Neural cell (in vitro differentiated cells): ENCODE results near the gene NT5E. TPM values are rescaled to one million over a fixed set of nuclear protein-coding genes. Genes with fewer than 3 reads are reported as not detected.

ENCODE experiments used
- H2AFZ ChIP-seq: fragments of 200-600, 300-800 bp; sonication (generic), shearing (Covaris generic); 2 replicates; pipeline ENCODE4 v1.6.0; 2014; ENCODE audit warnings: low read depth, mild to moderate bottlenecking, antibody characterized with exemption, low read length, moderate library complexity
- H3F3A ChIP-seq: fragments of 200-600 bp; shearing (Covaris generic); 2 replicates; pipeline ENCODE4 v1.6.1; 2016; ENCODE audit warnings: mild to moderate bottlenecking, moderate library complexity, mixed read lengths, antibody characterized with exemption, low read length; ENCODE audit not compliant: insufficient read depth, poor library complexity, severe bottlenecking
- H3K27ac ChIP-seq: fragments of 200-600, 300-800 bp; sonication (generic), shearing (Covaris generic); 2 replicates; pipeline ENCODE4 v1.5.1; 2014; ENCODE audit warnings: mild to moderate bottlenecking, low read length, moderate library complexity
- H3K27me3 ChIP-seq: fragments of 300-800, 200-600 bp; sonication (generic), shearing (Covaris generic); 2 replicates; pipeline ENCODE4 v1.6.0; 2014; ENCODE audit warnings: mild to moderate bottlenecking, low read depth, low read length, moderate library complexity; ENCODE audit not compliant: insufficient read depth
- H3K36me3 ChIP-seq: fragments of 300-800, 200-600 bp; sonication (generic), shearing (Covaris generic); 2 replicates; pipeline ENCODE4 v1.5.1; 2014; ENCODE audit warnings: mild to moderate bottlenecking, antibody characterized with exemption, low read length, moderate library complexity; ENCODE audit not compliant: insufficient read depth
- H3K4me2 ChIP-seq: fragments of 300-800, 200-600 bp; sonication (generic), shearing (Covaris generic); 2 replicates; pipeline ENCODE4 v1.6.0; 2014; ENCODE audit warnings: mild to moderate bottlenecking, low read length
- H3K4me3 ChIP-seq: fragments of 300-800, 200-600 bp; sonication (generic), shearing (Covaris generic); 2 replicates; pipeline ENCODE4 v1.5.1; 2014; ENCODE audit warnings: mild to moderate bottlenecking, low read length, moderate library complexity
- H3K79me2 ChIP-seq: fragments of 200-600 bp; shearing (Covaris generic); replicated peaks from 2 replicates; pipeline ENCODE4 v1.6.0; 2014; ENCODE audit warnings: mild to moderate bottlenecking, low read length, moderate library complexity; ENCODE audit not compliant: insufficient read depth
- H3K9ac ChIP-seq: fragments of 300-800, 200-600 bp; sonication (generic), shearing (Covaris generic); 2 replicates; pipeline ENCODE4 v1.6.1; 2016; ENCODE audit warnings: mild to moderate bottlenecking, low read length, mixed read lengths
- H3K9me2 ChIP-seq: fragments of 200-600 bp; shearing (Covaris generic); 2 replicates; pipeline ENCODE4 v1.6.1; 2016; ENCODE audit warnings: mild to moderate bottlenecking, low read length, mixed read lengths; ENCODE audit not compliant: insufficient read depth
- H3K9me3 ChIP-seq: fragments of 200-600, 300-800 bp; sonication (generic), shearing (Covaris generic); 2 replicates; pipeline ENCODE4 v1.6.1; 2016; ENCODE audit warnings: mild to moderate bottlenecking, mixed run types, low read length, moderate library complexity, mixed read lengths
- H4K20me1 ChIP-seq: fragments of 200-600 bp; shearing (Covaris generic); 2 replicates; pipeline ENCODE4 v1.6.1; 2016; ENCODE audit warnings: mild to moderate bottlenecking, mixed run types; ENCODE audit not compliant: insufficient read depth
- CTCF ChIP-seq: fragments of 450-650 bp; IDR thresholded peaks from 2 replicates; pipeline ENCODE4 v1.5.1; 2014; ENCODE audit warnings: antibody characterized with exemption, mild to moderate bottlenecking, moderate library complexity; ENCODE audit not compliant: poor library complexity, severe bottlenecking
- EP300 ChIP-seq: fragments of 450-650 bp; conservative IDR thresholded peaks from 2 replicates; pipeline ENCODE4 v1.6.1; 2014; ENCODE audit warnings: antibody characterized with exemption, mild to moderate bottlenecking, moderate library complexity; ENCODE audit not compliant: poor library complexity, severe bottlenecking
- EZH2 ChIP-seq: fragments of 200-600, 300-800 bp; shearing (Covaris generic), sonication (generic); IDR thresholded peaks from 2 replicates; pipeline ENCODE4 v1.6.1; 2014; ENCODE audit warnings: antibody characterized with exemption, low read length, borderline replicate concordance, mild to moderate bottlenecking; ENCODE audit not compliant: insufficient read depth, poor library complexity, severe bottlenecking
- MXI1 ChIP-seq: fragments of 450-650 bp; conservative IDR thresholded peaks from 2 replicates; pipeline ENCODE4 v1.6.1; 2014; ENCODE audit warnings: antibody characterized with exemption, mild to moderate bottlenecking; ENCODE audit not compliant: poor library complexity, severe bottlenecking
- POLR2AphosphoS5 ChIP-seq: IDR thresholded peaks from 2 replicates; pipeline ENCODE4 v1.6.1; 2012
- RAD21 ChIP-seq: fragments of 450-650 bp; conservative IDR thresholded peaks from 2 replicates; pipeline ENCODE4 v1.6.1; 2014; ENCODE audit warnings: antibody characterized with exemption, mild to moderate bottlenecking, moderate library complexity
- REST ChIP-seq: IDR thresholded peaks from 2 replicates; pipeline ENCODE4 v1.6.1; 2012; ENCODE audit warnings: borderline replicate concordance
- SMC3 ChIP-seq: fragments of 450-650 bp; conservative IDR thresholded peaks from 2 replicates; pipeline ENCODE4 v1.6.1; 2014; ENCODE audit warnings: antibody characterized with exemption, mild to moderate bottlenecking, moderate library complexity; ENCODE audit not compliant: poor library complexity
- TAF1 ChIP-seq: IDR thresholded peaks from 2 replicates; pipeline ENCODE4 v1.6.1; 2012; ENCODE audit warnings: low read depth
- polyA plus RNA-seq: library from polyadenylated mRNA; depleted of rRNA; stranded (reverse); fragments of >200 nt; gene quantifications from 2 replicates; pipeline ENCODE4 v1.2.3, GENCODE V29; 2014

The NT5E gene
- polyA plus RNA-seq, 1 donor from 2014 or later = not detected

- Histone ChIP-seq H3K4me2 (no peak overlapping the region), H3K9ac (no peak overlapping the region), H3K4me3 (no peak overlapping the region), H2AFZ (no peak overlapping the region), H4K20me1 (no peaks in the 10 kb centered on the region), H3K36me3 (no peaks in the 10 kb centered on the region), H3K9me2 (no peaks in the 10 kb centered on the region), H3F3A (no peaks in the 10 kb centered on the region), H3K9me3 (no peaks in the 10 kb centered on the region), H3K27me3 (no peaks in the 10 kb centered on the region), H3K27ac (no peak overlapping the region), H3K79me2 (no peaks in the 10 kb centered on the region)
- no peak for TF ChIP-seq RAD21
- TF ChIP-seq EZH2 = no peak
- no peak for TF ChIP-seq TAF1
- no peak for TF ChIP-seq CTCF
- TF ChIP-seq SMC3 = no peak
- TF ChIP-seq REST = no peak
- no peak for TF ChIP-seq POLR2AphosphoS5
- no peak for TF ChIP-seq MXI1
- no peak for TF ChIP-seq EP300
Measured at GRCh38 chr6:85484948-85485347, 35.1 kb downstream of the NT5E start.

- H3F3A ChIP-seq = no peaks in the 10 kb centered on the region
- no peaks in the 10 kb centered on the region for H4K20me1 ChIP-seq
Measured at GRCh38 chr6:85490516-85491248, 40.8 kb downstream of the NT5E start.

More at GRCh38 chr6:85490516-85491248, 40.8 kb downstream of the NT5E start:
- Histone ChIP-seq H3K27me3 (no peaks in the 10 kb centered on the region), H3K36me3 (no peaks in the 10 kb centered on the region), H3K9me3 (no peaks in the 10 kb centered on the region), H3K79me2 (no peaks in the 10 kb centered on the region), H2AFZ (no peak overlapping the region), H3K9me2 (no peaks in the 10 kb centered on the region), H3K27ac (no peak overlapping the region), H3K9ac (no peak overlapping the region), H3K4me2 (no peak overlapping the region), H3K4me3 (no peak overlapping the region)
- no peak for TF ChIP-seq EZH2
- TF ChIP-seq MXI1 = no peak
- TF ChIP-seq CTCF = no peak
- TF ChIP-seq EP300 = no peak
- TF ChIP-seq TAF1 = no peak
- TF ChIP-seq RAD21 = no peak
- TF ChIP-seq POLR2AphosphoS5 = no peak
- TF ChIP-seq REST = no peak
- TF ChIP-seq SMC3 = no peak
